Right lobe of liver (tissue), 6 donors: ENCODE measurements around the gene ZNF621. TPM values are rescaled to one million over a fixed set of nuclear protein-coding genes. Genes with fewer than 3 reads are reported as not detected.

Experiments
- ATAC-seq, 4 donors: fragments of 200-7000 bp; cut with Tn5 transposase; one replicate each; pipeline ENCODE4 v1.9.1; 2020; ENCODE audit warnings: mild to moderate bottlenecking in 4 of 4, moderate library complexity in 4 of 4
- DNase-seq, 3 donors: peaks; one replicate each; pipeline ENCODE4 v3.0.0-alpha.2; 2020
- H3K27ac ChIP-seq, 3 donors: fragments of 200-600 bp; one replicate each; pipeline ENCODE4 v1.8.0; 2022
- H3K27me3 ChIP-seq, 2 donors: fragments of 200-600 bp; one replicate each; pipeline ENCODE4 v1.8.0; 2022
- H3K36me3 ChIP-seq, 4 donors: fragments of 200-600 bp; sonication (generic) in 1 of 4; one replicate each; pipeline versions ENCODE4 v1.5.1 to v1.8.0; 2017 to 2022; ENCODE audit warnings: control low read depth in 1 of 4
- H3K4me1 ChIP-seq, 4 donors: fragments of 200-600 bp; sonication (generic) in 1 of 4; one replicate each; pipeline versions ENCODE4 v1.5.1 to v1.8.0; 2017 to 2022; ENCODE audit warnings: control low read depth in 1 of 4
- H3K4me3 ChIP-seq, 3 donors: fragments of 200-600 bp; one replicate each; pipeline ENCODE4 v1.8.0; 2022
- H3K9me3 ChIP-seq, 4 donors: fragments of 200-600 bp; sonication (generic) in 1 of 4; one replicate each; pipeline versions ENCODE4 v1.5.1 to v1.8.0; 2017 to 2022; ENCODE audit warnings: control low read depth in 1 of 4
- CTCF ChIP-seq, 4 donors: fragments of 200-600 bp in 3 of 4; fragments of 450-650 bp in 1 of 4; IDR thresholded peaks; one replicate each; pipeline versions ENCODE4 v1.5.1 to v1.8.0; 2016 to 2022; ENCODE audit warnings: antibody characterized with exemption in 4 of 4, mild to moderate bottlenecking in 2 of 4
- POLR2A ChIP-seq: fragments of 450-650 bp; IDR thresholded peaks from one replicate; pipeline ENCODE4 v1.6.1; 2017; ENCODE audit warnings: antibody characterized with exemption, mild to moderate bottlenecking
- WGBS: methylation state at CpG from one replicate; pipeline ENCODE4 v1.1.6; 2018; ENCODE audit warnings: low coverage, low lambda C conversion rate; ENCODE audit not compliant: insufficient coverage; ENCODE audit errors: missing lambda C conversion rate; 5-methylcytosine and 5-hydroxymethylcytosine counted together
- intact Hi-C, 2 donors: fragments of 100-400 bp; cut with DNase I; formaldehyde crosslinking; loops; one replicate each; pipeline versions ENCODE4 v1.11.2 to v1.14.1; 2022
- total RNA-seq, 6 experiments: library from RNA; depleted of rRNA in 2 of 6; stranded (reverse); fragments of >200 nt in 2 of 6; fragmentation: NEBNext Ultra II Directional in 3 of 6; extraction: Animal tissue kit (Norgen Biotek cat#: 25700) in 3 of 6; gene quantifications; one replicate each; pipeline versions ENCODE4 v1.1.0 to v1.2.4, GENCODE V29; 2016 to 2023
- donor health status: DM: no; HTN: yes; CAD: no.
- donor health status: DM: no; HTN: no; CAD: no.
- donor health status: DM: no; HTN: no; CAD: no.
- donor health status: DM: no; HTN: yes; CAD: no.
- donor health status: DM: no; HTN: yes; CAD: no.

ZNF621 gene
- total RNA-seq, 6 experiments from 2014 or later, result 4.9 to 11.1 (median 7.8) TPM

DNA sequence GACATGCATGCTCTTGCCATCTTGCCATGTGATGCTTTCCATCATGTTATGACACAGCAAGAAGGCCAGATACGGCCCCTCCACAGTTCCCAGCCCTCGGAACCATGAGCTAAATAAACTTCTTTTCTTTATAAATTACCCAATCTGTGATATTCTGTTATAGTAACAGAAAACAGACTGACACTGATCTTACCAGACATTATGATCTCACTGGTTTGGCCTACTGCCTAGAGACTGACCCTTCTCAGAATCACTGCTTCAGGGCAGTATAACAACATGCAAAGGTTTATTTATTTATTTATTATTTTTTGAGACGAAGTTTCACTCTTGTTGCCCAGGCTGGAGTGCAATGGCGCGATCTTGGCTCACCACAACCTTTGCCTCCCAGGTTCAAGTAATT is 33.8 kb upstream of the ZNF621 start:
- ATAC-seq, result no peak
- H3K27ac ChIP-seq, result no peak overlapping the region
- 95% methylated on average over 4 of the region's 5 CpGs for WGBS

DNA sequence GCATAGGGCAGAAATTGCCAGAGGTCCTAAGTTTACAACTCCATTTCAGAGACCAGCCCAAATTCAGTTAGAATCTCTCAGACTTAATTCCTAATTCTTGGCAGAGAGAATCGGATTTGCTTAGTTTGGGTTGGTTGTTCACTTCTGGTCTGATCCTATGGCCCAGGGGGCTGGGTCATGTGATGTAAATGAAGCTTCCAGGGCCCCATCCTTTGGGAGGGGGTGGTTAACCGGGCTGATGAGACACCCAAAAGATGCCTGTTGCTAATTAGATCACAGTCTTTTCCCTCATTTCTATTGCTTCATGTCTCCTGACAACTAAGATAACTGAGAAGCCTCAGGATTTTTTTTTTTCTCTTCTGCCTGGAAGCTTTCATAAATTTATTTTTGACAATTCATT is 30.1 kb upstream of the ZNF621 start:
- Histone ChIP-seq H3K27me3 (no peaks in the 10 kb centered on the region), H3K9me3 (no peaks in the 10 kb centered on the region), H3K4me3 (no peak overlapping the region), H3K27ac (no peak overlapping the region), H3K36me3 (no peaks in the 10 kb centered on the region), H3K4me1 (no peaks in the 10 kb centered on the region)
- ATAC-seq, result no peak
- WGBS, result 61% methylated on average over 2 of the region's 2 CpGs
- intact Hi-C loops, result no loop called here
- TF ChIP-seq POLR2A (no peak), CTCF (IDR thresholded peaks at IDR 0.05) (no peak)
- no peak for DNase-seq

More for the DNA sequence above, 33.8 kb upstream of the ZNF621 start:
- Histone ChIP-seq H3K9me3 (peaks cover 0 to 9% (median 2%) of the 10 kb centered on the region in 4 donors), H3K27me3 (no peaks in the 10 kb centered on the region), H3K4me1 (no peaks in the 10 kb centered on the region), H3K36me3 (peaks cover 0 to 10% (median 5%) of the 10 kb centered on the region in 4 donors), H3K4me3 (no peak overlapping the region)
- intact Hi-C loops, result no loop called here
- TF ChIP-seq CTCF (IDR thresholded peaks at IDR 0.05) (no peak), POLR2A (no peak)
- no peak for DNase-seq

DNA sequence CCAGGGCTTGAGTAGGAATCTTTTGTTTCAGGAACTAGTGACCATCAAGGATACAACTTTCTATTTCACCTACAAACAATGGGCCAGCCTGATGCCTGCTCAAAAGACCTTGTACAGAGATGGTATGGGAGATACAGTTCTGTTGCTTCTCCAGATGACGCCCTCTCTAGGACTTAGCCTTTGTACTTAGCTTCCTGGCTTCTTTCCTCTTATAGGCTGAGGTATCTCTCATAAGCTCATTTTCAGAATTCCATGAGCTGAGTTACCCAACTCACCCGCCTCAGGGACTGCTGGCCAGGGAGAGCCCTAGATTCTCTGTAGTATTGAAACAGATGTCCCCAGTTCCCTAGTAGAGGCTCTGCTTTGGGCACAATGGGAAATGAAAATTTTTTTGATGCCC is 27.5 kb upstream of the ZNF621 start:
- WGBS, result 85% methylated on average over 2 of the region's 2 CpGs
- no peak for TF ChIP-seq POLR2A
- TF ChIP-seq CTCF (IDR thresholded peaks at IDR 0.05), result no peak

DNA sequence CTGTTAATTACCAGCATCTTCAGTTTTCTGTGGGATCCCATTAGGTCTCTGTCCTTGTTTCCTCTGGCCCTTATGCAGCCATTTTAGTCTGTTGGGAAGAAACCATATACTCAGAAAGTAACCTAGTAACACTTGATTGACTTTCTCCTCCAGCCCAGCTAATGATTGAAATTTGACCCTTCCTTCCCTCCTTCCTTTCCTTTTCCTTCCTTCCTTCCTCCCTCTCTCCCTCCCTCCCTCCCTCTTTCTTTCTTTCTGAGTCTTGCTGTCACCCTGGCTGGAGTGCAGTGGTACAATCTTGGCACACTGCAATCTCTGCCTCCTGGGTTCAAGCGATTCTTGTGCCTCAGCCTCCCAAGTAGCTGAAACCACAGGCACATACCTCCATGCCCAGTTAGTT is 24.8 kb upstream of the ZNF621 start:
- no peak for ATAC-seq
- Histone ChIP-seq H3K4me3 (no peak overlapping the region), H3K36me3 (no peaks in the 10 kb centered on the region), H3K27ac (no peak overlapping the region), H3K27me3 (no peaks in the 10 kb centered on the region), H3K4me1 (no peaks in the 10 kb centered on the region), H3K9me3 (no peaks in the 10 kb centered on the region)
- 88% methylated on average over 1 of the region's 1 CpG for WGBS
- intact Hi-C loops, result no loop called here
- TF ChIP-seq POLR2A (no peak), CTCF (IDR thresholded peaks at IDR 0.05) (no peak)
- no peak for DNase-seq

More for the DNA sequence above, 27.5 kb upstream of the ZNF621 start:
- Histone ChIP-seq H3K9me3 (no peaks in the 10 kb centered on the region), H3K27ac (no peak overlapping the region), H3K27me3 (no peaks in the 10 kb centered on the region), H3K4me3 (no peak overlapping the region), H3K36me3 (no peaks in the 10 kb centered on the region), H3K4me1 (no peaks in the 10 kb centered on the region)
- intact Hi-C loops, result no loop called here
- no peak for ATAC-seq
- DNase-seq, result no peak

- Histone ChIP-seq H3K27ac (no peak overlapping the region), H3K4me1 (peaks cover 0 to 4% (median 0%) of the 10 kb centered on the region in 4 donors), H3K27me3 (no peaks in the 10 kb centered on the region), H3K9me3 (no peaks in the 10 kb centered on the region), H3K36me3 (no peaks in the 10 kb centered on the region), H3K4me3 (no peak overlapping the region)
- no peak for ATAC-seq
- DNase-seq, result no peak
- TF ChIP-seq CTCF (IDR thresholded peaks at IDR 0.05) (no peak), POLR2A (no peak)
- intact Hi-C loops, result no loop called here
- WGBS, result 90% methylated on average over 2 of the region's 2 CpGs
Observed at GRCh38 chr3:40502034-40502433, 22.7 kb upstream of the ZNF621 start.
